ENCODE data around the gene ZNF165.

GRCh38 chr6:28078050-28078449 lies 2.3 kb upstream of the ZNF165 start:
- TF ChIP-seq CTCF (conservative IDR thresholded peaks at IDR 0.05; ENCODE audit: low read depth, low read length) (no peak), EZH2 (IDR thresholded peaks at IDR 0.05; ENCODE audit: borderline replicate concordance, low read depth, low read length, poor library complexity, severe bottlenecking) (no peak)
